Measurements from ENCODE around the gene JOSD2. TPM values are rescaled to one million over a fixed set of nuclear protein-coding genes. Genes with fewer than 3 reads are reported as not detected.
A peak's percentile ranks its signal among the peaks of the same experiment; 100 is the strongest.

The JOSD2 gene
- total RNA-seq, 1 donor from 2014 or later: 39.8 TPM

DNA sequence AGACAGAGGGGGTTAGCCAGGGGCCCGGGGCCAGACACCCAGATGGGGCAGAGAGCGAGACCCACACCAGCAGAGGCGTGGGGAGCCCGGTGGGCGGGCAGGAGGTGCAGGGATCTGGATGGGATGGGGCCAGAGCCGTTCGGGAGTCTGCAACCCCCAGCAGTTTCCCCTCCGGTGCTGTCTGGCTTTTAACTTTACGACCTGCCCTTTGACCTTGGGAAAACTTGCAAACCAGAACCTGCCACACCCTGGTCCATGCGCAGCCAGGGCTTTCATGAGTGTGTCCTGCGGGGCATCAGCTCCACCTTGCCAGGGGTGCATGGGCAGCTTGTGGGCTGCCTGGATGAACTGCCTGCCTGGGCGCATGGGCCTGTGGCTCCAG lies 9.8 kb downstream of the JOSD2 start:
- DNase-seq: no peak
- intact Hi-C loops (cut with DNase I): no loop called here
- peak; percentile 4 for ATAC-seq (ENCODE audit: poor library complexity)

DNA sequence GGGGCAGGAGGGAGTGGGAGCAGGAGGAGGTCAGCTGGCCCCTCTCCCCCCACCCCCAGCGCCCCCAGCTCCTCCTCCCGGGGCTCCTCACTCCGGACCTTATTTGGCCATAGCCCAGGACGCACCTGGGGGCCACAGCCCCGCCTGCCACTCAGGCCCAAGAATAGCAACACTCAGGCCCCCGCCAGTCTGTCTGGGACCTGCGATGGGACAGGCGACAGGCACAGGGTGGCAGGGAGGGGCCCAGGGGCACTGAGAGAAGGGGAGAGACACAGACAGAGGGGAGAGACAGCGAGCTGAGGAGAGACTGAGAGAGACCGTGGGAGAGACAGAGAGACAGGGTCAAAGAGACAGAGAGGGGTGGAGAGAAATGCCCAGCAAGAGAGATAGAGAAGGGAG lies 10.2 kb downstream of the JOSD2 start:
- intact Hi-C loops (cut with DNase I): no loop called here
- ATAC-seq (ENCODE audit: poor library complexity) (peak; percentile 67), DNase-seq (peak; percentile 88)

- intact Hi-C loops (cut with DNase I): no loop called here
- peak; percentile 86 for DNase-seq
- peak; percentile 51 for ATAC-seq (ENCODE audit: poor library complexity)
Observed at GRCh38 chr19:50500060-50500752, 10.8 kb downstream of the JOSD2 start.

DNA sequence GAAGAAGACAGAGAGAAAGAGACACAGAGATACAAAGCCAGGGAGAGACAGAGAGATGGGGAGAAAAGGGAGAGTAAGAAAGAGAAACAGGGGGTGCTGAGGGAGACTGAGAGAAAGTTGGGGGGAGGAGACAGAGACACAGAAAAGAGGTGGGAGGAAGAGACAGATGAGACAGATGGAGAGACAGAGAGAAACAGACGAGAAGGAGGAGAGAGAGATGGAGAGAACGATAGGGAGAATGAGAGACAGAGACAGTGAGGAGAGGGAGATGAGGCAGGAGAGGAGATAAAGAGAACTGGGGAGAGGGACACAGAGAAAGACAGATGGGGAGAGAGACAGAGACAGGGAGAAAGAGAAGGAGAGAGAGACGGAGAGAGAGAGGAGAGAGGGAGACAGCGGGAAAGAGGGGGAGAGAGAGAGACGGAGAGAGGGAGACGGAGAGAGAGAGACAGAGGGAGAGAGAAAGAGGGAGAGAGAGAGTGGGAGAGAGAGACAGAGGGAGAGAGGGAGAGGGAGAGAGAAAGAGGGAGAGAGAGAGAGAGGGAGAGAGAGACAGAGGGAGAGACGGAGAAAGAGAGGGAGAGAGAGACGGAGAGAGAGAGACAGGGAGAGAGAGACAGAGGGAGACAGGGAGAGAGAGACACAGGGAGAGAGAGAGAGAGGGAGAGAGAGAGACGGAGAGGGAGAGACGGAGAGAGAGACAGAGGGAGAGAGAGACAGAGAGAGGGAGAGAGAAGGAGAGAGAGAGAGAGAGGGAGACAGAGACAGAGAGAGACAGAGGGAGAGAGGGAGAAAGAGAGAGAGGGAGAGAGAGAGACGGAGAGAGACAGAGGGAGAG lies 12.6 kb downstream of the JOSD2 start:
- ATAC-seq (ENCODE audit: poor library complexity): no peak
- DNase-seq: no peak
- intact Hi-C loops (cut with DNase I): no loop called here

DNA sequence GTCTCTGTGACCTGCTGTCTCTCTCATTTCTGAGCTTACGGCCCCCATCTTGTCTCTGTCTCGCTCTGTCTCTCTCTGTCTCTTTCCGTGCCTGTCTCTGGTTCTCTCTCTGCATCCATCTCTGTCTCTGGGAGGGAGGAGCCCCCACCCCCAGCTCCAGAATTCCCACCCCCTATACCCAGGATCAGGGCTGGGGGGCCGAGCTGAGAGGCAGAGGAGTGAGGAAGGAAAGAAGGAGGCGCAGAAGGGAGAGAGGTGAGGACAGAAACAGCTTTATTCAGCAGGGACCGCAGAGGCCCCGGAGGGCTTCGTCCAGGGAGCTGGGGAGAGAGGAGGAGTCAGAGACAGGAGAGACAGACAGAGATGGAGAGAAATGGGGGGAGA lies 14.0 kb downstream of the JOSD2 start:
- DNase-seq (no peak), ATAC-seq (ENCODE audit: poor library complexity) (peak; percentile 4)
- intact Hi-C loops (cut with DNase I): no loop called here

GRCh38 chr19:50496189-50497021 lies 14.6 kb downstream of the JOSD2 start:
- ATAC-seq (ENCODE audit: poor library complexity) (peak; percentile 42), DNase-seq (peak; percentile 79)
- intact Hi-C loops (cut with DNase I): no loop called here

GRCh38 chr19:50495020-50495531 lies 15.9 kb downstream of the JOSD2 start:
- DNase-seq (no peak), ATAC-seq (ENCODE audit: poor library complexity) (no peak)
- intact Hi-C loops (cut with DNase I): no loop called here

DNA sequence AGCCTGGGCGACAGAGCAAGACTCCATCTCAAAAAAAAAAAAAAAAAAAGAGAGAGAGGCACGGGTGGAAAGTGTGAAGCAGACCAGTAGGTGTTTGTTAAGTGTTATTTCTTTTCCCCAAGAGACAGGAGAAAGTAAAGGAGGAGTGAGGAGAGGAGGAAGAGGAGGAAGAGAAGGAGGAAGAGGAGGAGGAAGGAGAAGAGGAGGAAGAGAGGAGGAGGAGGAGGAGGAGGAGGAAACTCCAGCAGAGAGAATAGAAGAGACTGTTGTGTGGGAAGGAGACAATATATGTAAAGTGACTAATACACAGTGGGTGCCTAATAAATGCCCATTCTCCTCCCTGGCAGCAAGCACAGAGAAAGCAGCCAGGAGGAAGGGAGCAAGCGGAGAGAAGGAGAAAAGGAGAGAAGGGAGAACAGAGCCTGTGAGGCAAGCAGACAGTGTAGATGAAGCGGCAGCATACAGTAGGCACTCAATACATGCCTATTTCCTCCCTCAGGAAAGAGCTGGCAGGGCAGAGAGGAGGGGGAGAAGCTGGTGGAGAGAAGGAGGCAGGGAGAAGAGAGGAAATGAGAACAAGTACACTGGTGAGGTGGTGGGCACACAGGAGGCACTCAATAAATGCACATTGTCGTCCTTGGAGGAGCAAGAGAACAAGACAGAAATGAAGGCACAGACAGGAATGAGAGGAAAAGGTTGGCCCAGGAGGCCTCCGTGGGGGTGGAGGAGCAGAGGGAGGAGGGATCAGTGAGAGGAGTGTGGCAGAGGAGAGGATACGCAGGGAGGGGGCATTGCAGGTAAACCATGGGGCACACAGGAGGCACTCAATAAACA lies 16.6 kb downstream of the JOSD2 start:
- ATAC-seq (ENCODE audit: poor library complexity) (no peak), DNase-seq (peak; percentile 7)
- intact Hi-C loops (cut with DNase I): no loop called here

DNA sequence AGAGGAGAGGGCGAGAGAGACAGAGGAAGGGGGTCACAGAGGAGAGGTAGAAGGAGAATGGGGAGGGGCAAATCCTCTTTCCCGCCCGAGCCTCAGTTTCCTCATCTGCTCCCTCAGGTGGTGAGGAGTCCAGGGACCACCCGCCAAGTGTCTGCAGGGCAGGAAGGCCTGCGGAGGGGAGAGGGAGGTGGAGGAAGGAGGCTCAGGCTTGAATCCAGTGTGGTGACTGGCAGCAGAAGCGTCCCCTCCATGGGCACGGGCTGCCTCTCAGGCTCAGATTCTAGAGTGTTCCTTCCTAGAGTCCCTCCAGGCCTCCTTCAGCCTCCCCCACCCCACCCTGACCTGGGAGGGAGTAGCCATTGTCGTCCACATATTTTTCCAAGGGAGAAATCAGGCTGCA lies 17.8 kb downstream of the JOSD2 start:
- ATAC-seq (ENCODE audit: poor library complexity) (no peak), DNase-seq (peak; percentile 6)
- intact Hi-C loops (cut with DNase I): no loop called here

GRCh38 chr19:50492303-50493052 lies 18.5 kb downstream of the JOSD2 start:
- intact Hi-C loops (cut with DNase I): no loop called here
- DNase-seq: peak; percentile 32

DNA sequence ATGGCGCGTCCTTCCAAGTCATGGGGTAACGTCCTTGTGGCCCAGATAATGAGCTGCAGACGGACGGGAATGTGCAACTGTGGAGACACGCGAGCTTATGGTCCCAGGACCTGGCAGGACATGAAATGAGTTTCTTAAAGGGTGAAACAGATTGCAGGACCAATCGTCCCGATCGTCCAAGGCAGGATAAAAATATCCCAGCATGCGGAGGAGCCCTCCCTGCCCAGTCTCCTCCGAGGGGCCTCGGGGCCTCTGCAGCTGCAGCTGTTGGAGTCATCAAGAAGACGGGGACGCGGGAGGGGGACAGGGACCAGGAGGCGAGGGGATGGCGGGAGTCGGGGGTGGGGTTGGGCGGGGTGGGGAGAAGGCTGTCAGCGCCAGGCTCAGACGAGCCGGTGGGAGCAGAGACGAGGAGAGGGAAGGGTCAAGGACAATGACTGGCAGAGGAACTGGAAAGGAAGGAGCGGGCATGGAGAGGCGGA lies 20.0 kb downstream of the JOSD2 start:
- ATAC-seq (ENCODE audit: poor library complexity) (no peak), DNase-seq (peak; percentile 26)
- intact Hi-C loops (cut with DNase I): no loop called here

More at GRCh38 chr19:50492303-50493052, 18.5 kb downstream of the JOSD2 start:
- no peak for ATAC-seq (ENCODE audit: poor library complexity)

DNA sequence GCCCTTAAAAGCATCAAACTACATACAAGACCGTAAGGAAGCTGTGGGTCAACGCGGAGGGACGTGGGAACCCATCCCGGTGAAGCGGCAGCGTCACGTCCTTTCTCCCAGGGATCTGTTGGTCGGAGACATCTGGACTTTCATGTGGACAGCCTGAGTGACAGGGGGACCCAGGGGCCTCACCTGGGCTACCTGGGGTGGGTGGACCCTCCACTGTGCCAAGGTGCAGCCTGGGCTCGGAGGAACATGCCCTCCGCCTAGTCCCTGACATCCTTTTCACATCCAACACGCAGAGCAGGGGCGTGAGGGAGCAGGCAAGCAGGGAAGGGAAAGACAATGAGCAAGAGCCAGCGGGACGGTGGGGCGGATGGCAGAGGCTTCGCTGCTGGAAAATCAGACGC lies 20.6 kb downstream of the JOSD2 start:
- intact Hi-C loops (cut with DNase I): no loop called here
- DNase-seq: peak; percentile 30
- no peak for ATAC-seq (ENCODE audit: poor library complexity)

DNA sequence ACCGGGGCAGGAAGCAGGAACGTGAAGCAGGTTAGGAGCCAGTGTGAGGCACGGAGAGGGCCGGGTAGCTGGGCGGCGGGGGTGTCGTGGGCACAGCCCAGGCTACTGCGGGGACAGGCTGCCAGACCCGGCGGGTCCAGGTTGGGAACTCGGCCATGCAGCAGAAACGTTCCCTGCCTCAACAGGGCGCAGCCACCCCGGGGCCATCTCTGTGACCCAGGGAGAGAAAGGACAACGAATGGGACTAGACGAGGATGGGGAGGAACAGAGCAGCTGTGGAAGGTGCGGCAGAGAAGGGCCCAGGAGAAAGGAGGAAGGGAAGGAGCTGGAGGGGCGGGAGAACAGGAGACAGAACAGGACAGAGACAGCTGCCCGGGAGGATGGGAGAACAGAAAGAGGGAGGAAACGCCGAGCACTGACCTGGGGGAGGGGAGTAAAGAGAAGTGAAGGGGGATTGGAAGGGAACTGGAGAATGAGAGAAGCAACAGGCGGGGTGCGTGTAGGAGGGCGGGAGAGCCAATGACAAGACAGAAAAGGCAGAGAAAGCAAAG lies 21.5 kb downstream of the JOSD2 start:
- intact Hi-C loops (cut with DNase I): no loop called here
- DNase-seq (peak; percentile 44), ATAC-seq (ENCODE audit: poor library complexity) (no peak)

DNA sequence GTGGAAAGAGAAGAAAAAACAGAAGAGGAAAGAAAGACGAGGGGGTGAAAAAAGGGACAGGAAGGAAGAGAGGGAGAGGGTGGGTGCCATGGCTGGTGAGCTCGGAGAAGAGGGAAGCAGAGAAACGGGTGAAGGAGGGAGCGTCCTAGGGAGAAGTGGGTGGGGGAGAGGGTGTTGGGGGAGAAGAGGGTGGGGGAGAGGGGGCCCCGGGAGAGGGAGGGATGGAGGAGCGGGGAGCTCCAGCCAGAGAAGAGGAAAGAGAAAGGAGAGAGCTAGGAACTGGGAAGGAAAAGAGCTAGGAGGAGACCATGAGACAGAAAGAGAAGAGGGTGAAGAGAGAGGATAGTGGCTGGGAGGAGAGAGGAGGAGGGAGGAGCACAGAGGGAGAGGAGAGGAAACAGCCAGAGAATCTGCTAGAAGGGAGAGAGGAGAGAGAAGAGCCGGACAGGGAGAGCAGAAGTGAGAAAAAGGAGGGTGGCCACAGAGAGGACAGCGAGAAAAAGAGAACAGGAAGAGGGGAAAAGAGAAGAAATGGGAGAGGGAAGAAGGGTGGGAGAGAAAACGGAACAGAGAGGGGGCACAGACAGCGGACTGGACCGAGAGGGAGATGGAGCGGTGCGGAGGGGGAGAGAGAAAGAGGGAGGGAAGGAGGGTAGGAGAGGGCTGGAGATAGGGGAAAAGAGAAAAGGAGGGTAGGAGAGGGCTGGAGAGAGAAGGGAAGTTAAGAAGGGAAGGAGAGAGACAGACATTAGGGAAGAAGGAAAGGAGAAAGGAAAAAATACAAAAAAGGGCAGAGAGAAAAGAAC lies 22.4 kb downstream of the JOSD2 start:
- peak; percentile 4 for ATAC-seq (ENCODE audit: poor library complexity)
- peak; percentile 39 for DNase-seq
- intact Hi-C loops (cut with DNase I): no loop called here

DNA sequence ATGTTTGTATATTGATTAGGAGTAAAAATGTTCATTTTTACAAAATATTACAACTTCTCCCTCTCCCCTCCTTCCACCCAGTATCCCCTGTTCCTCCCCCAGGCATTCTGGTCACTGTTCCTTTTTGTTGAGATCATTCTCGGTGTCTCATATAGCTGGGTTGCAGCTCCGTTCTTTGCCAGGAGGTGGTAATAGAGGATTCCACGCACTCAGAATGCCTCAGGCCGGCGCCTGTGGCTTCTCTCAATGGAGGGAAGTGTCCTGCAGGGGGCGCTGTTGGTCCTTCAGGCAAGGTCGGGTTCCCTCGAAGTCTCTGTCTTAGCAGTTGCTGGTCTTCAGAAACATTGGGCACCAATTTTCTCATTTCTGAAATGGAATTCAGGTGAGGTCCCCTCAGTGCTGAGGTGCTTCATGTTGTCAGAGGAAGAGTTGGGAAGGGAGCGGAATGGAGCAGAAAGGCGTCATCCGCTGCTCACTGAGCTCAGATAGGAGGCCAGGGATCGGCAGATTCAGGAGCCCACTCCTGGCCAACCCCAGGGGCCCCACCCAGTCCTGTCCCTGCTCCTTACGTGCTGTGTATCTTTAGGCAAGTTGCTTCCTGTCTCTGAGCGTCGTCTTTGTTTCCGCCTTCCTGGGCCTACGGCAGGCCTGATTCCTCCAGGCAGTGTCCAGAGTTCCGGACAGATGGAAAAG lies 24.0 kb downstream of the JOSD2 start:
- intact Hi-C loops (cut with DNase I): no loop called here
- ATAC-seq (ENCODE audit: poor library complexity) (no peak), DNase-seq (peak; percentile 56)

Data from Right ventricle myocardium superior (tissue), 1 donor.